ENCODE measurements around the gene GAREM2.

- TF ChIP-seq CTCF (IDR thresholded peaks at IDR 0.05; ENCODE audit: low read length) (no peak), EZH2 (IDR thresholded peaks at IDR 0.05; ENCODE audit: borderline replicate concordance, low read length) (no peak)
Observed at GRCh38 chr2:26230806-26231205, 57.9 kb downstream of the GAREM2 start.
